GM12878 (cell line): ENCODE measurements around the gene PIP4K2A.

ENCODE experiments used
- BHLHE40 ChIP-seq, 2 experiments: fragments of 450-650 bp in 1 of 2; IDR thresholded peaks; 2 replicates each; pipeline ENCODE4 v1.6.1; 2011 to 2017; ENCODE audit warnings: low read depth in 2 of 2, borderline replicate concordance in 1 of 2, improper control_type of control experiment in 1 of 2, low read length in 1 of 2, mild to moderate bottlenecking in 1 of 2
- CHD4 ChIP-seq: fragments of 200-600 bp; sonication (generic); IDR thresholded peaks from 2 replicates; pipeline ENCODE4 v1.6.1; 2016; ENCODE audit warnings: mild to moderate bottlenecking
- CREM ChIP-seq: IDR thresholded peaks from 2 replicates; pipeline ENCODE4 v1.6.1; 2014; ENCODE audit warnings: antibody characterized with exemption, low read depth
- CTCF ChIP-seq, 3 experiments: IDR thresholded peaks in 2 of 3; conservative IDR thresholded peaks in 1 of 3; 2 replicates each; pipeline ENCODE4 v1.5.1; 2011; ENCODE audit warnings: low read depth in 3 of 3, low read length in 3 of 3, mild to moderate bottlenecking in 3 of 3, control low read depth in 2 of 3, moderate library complexity in 2 of 3, inconsistent platforms in 1 of 3, mixed read lengths in 1 of 3; ENCODE audit not compliant: control insufficient read depth in 2 of 3, insufficient read depth in 1 of 3; ENCODE audit errors: extremely low read depth in 1 of 3
- CUX1 ChIP-seq: IDR thresholded peaks from 2 replicates; pipeline ENCODE4 v1.6.1; 2012; ENCODE audit warnings: improper control_type of control experiment, low read depth, low read length; ENCODE audit not compliant: insufficient replicate concordance
- ELK1 ChIP-seq: IDR thresholded peaks from 2 replicates; pipeline ENCODE4 v1.6.1; 2012; ENCODE audit warnings: low read depth, low read length, improper control_type of control experiment
- EP300 ChIP-seq, 2 experiments: fragments of 150-350 bp in 1 of 2; IDR thresholded peaks; 2 replicates each; pipeline ENCODE4 v1.6.1; 2011 to 2012; ENCODE audit warnings: low read depth in 2 of 2, low read length in 2 of 2, borderline replicate concordance in 1 of 2, improper control_type of control experiment in 1 of 2, inconsistent platforms in 1 of 2; ENCODE audit not compliant: control insufficient read depth in 1 of 2
- MYC ChIP-seq: IDR thresholded peaks from 2 replicates; pipeline ENCODE4 v1.6.1; 2011; ENCODE audit warnings: mild to moderate bottlenecking, low read length, moderate library complexity, inconsistent platforms; ENCODE audit not compliant: insufficient read depth, insufficient replicate concordance, insufficient read length, severe bottlenecking
- NFIC ChIP-seq: IDR thresholded peaks from 2 replicates; pipeline ENCODE4 v1.6.1; 2012; ENCODE audit warnings: low read depth, mild to moderate bottlenecking, inconsistent platforms, low read length, moderate library complexity
- NFYB ChIP-seq: IDR thresholded peaks from 2 replicates; pipeline ENCODE4 v1.6.1; 2011; ENCODE audit warnings: low read depth, mild to moderate bottlenecking, low read length, improper control_type of control experiment, moderate library complexity; ENCODE audit not compliant: insufficient read depth
- POLR2AphosphoS5 ChIP-seq: IDR thresholded peaks from 2 replicates; pipeline ENCODE4 v1.6.1; 2011; ENCODE audit warnings: mild to moderate bottlenecking, low read length, inconsistent platforms

- TF ChIP-seq CTCF (IDR thresholded peaks at IDR 0.05 in 2 of 3, conservative IDR thresholded peaks at IDR 0.05 in 1 of 3; ENCODE audit: control insufficient read depth in 2 of 3, extremely low read depth in 1 of 3, insufficient read depth in 1 of 3, low read depth in 3 of 3, low read length in 3 of 3): no peak
- no peak for TF ChIP-seq CHD4
- no peak for TF ChIP-seq BHLHE40 (IDR thresholded peaks at IDR 0.05; ENCODE audit: borderline replicate concordance in 1 of 2, low read depth in 2 of 2, low read length in 1 of 2)
- no peak for TF ChIP-seq NFIC
- no peak for TF ChIP-seq EP300 (IDR thresholded peaks at IDR 0.05; ENCODE audit: borderline replicate concordance in 1 of 2, control insufficient read depth in 1 of 2, low read depth in 2 of 2, low read length in 2 of 2)
- TF ChIP-seq NFYB: no peak
- TF ChIP-seq ELK1: no peak
- TF ChIP-seq MYC: no peak
- TF ChIP-seq POLR2AphosphoS5: no peak
- no peak for TF ChIP-seq CREM
- TF ChIP-seq CUX1: no peak
These were observed 3.0 kb downstream of the PIP4K2A start for GRCh38 chr10:22711373-22711772.
